Brain pericyte (primary cell): ENCODE measurements around the gene THEMIS.

Experiments used
- DNase-seq: peaks from one replicate; pipeline ENCODE4 v3.0.0-alpha.2; 2012; ENCODE audit warnings: low read depth, low spot score

THEMIS gene

GRCh38 chr6:127858727-127859391 lies 42.0 kb downstream of the THEMIS start:
- no peak for DNase-seq

DNA sequence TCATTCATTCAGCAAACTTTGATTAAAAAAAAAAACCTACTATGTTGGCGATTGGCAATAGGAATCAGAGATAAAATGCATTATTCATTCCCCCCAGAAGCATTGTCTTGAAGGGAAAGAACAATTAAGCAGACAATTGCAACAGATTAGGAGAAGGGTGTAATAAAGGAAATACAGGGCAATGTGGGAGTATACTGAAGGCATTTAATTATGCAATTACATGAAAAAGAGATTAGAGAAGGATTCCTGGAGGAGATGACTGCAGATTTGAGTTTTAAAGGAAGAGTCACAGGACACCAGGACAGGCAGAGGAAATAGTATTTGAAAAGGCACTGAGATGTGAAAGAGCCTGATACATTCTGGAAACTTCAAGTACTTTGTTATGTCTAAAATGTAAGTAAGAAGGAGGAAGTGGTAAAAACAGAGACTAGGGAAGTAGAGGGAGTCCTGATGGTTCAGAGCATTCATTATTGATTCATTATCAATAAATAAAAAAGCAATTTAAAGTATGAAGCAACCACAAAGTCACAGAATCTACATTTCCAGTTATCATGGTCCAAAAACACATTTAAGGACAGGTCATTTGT lies 43.7 kb downstream of the THEMIS start:
- no peak for DNase-seq

- no peak for DNase-seq
These were observed 45.2 kb downstream of the THEMIS start for GRCh38 chr6:127855542-127856159.

GRCh38 chr6:127854009-127854408 lies 46.8 kb downstream of the THEMIS start:
- no peak for DNase-seq

DNA sequence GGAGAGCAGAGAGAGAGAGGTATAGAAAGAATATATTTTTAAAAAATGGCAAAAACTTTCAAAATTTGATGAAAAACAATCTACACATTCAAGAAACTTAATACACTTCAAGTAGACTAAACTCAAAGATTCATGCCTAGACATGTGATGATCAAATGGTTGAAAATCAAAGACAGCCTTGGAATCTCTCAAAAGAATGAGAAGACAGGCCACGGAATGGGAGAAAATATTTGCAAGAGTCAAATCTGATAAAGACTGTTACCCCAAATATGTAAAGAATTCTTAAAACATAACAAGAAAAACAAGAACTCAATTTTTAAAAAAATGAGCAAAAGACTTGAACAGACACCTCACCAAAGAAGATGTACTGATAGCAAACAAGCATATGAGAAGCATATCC lies 49.7 kb downstream of the THEMIS start:
- DNase-seq, result no peak

GRCh38 chr6:127845242-127845641 lies 55.6 kb downstream of the THEMIS start:
- no peak for DNase-seq

GRCh38 chr6:127844529-127844928 lies 56.3 kb downstream of the THEMIS start:
- DNase-seq, result no peak

GRCh38 chr6:127843582-127843981 lies 57.3 kb downstream of the THEMIS start:
- no peak for DNase-seq

DNA sequence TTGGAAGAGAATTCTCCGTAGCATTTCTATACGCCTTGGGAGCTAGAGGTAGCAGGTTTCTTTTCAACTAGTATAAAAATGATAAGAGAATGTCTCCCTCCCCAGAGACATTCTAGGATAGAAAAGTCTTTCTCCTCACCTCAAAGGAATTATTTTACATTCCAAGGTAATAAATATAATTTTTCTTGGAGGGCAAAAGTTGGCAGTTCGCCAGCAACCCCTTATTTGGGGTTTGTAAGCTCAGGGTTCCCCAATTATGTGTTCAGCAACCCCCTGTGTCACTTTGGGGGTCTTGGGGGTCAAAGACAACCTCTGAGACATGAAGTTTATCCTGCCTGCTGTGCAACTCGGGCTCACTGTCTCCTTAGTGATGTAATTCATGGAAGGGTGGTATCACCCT lies 58.3 kb downstream of the THEMIS start:
- no peak for DNase-seq

DNA sequence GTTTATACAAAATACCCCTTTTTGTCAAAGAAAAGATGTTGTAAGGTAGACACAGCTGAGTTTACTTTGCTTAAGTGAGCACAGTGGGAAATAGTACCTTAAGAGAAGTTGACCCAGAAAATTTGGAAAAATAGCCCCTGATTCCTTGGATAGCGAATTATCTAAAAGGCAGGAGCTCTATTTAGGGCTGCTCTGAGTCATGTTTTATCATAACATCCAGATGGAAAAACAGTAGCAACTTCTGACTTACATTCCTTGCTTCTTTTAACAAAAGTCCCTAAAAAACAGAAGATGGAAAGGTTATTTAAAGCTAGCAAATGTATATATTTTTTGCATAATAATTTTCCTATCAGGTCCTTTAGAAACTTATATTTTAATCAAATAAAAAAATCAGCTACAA lies 59.0 kb downstream of the THEMIS start:
- no peak for DNase-seq

DNA sequence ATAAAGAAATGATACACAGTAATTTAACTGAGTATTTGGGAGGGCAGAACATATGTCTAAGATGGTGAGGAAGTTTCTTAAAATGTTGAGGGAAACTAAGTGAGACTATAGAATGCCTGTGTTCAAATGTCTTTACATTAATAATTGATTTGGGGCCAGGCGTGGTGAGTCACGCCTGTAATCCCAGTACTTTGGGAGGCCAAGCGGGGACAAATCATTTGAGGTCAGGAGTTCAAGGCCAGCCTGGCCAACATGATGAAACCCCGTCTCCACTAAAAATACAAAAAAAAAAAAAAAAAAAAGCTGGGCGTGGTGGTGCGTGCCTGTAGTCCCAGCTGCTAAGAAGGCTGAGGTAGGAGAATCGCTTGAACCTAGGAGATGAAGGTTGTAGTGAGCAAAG lies 66.7 kb downstream of the THEMIS start:
- no peak for DNase-seq

- no peak for DNase-seq
These were observed 67.5 kb downstream of the THEMIS start for GRCh38 chr6:127833336-127833735.

DNA sequence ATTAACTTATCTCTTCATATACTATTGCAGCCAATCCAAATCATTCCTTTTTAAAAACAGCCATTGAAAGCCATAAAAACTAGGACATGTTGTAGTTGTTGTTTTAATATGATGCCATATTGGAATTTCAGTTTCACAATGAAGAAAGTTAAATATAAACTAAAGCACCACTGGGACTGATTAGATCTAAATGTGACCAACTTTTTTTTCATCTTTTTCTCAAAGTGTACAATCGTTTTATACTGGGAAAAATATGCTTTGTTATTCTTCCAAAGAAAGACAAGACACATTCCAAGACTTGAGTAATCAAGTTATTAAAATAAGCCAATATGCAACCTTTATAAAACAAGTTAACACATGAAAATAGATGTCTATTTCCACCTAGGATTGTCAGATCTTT lies 68.5 kb downstream of the THEMIS start:
- DNase-seq, result no peak

GRCh38 chr6:127824061-127824460 lies 76.8 kb downstream of the THEMIS start:
- no peak for DNase-seq

DNA sequence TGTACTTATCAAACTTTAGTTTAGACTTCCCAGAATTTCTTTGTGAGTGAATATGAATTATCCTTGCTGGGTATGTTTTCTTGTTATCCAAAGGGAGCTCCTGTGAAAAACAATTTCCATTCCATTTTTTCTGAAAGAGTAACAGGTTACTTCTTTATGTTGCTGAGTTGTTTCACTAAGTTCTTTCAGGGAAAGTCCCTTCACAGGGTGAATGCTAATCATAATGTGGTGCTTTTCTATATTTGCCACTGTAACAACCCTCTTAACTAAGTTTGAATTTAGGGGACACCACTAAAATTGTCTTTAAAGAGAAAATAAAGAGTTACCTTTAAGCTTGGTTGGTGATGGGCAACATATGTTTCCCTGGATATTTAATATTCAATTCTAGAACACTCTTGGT lies 79.4 kb downstream of the THEMIS start:
- DNase-seq, result no peak

- no peak for DNase-seq
These were observed 82.7 kb downstream of the THEMIS start for GRCh38 chr6:127818149-127818548.

GRCh38 chr6:127816643-127817042 lies 84.2 kb downstream of the THEMIS start:
- no peak for DNase-seq

DNA sequence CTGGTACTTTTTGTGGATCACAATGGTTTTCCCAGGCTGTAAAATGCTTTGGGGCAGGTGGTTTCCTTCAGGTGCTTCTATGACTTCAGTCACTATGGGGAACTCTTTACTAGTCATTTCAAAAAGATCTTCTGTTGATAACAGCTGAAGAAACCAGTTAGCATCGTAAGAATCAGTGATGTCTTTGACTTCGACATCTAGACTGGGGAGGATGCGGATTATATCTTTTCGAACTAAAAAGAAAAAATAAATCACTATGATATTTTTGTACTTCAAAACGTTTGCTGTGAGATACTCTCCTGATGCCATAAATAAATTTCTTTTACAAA lies 87.2 kb downstream of the THEMIS start:
- no peak for DNase-seq

- DNase-seq, result no peak
These were observed 87.7 kb downstream of the THEMIS start for GRCh38 chr6:127812985-127813698.

DNA sequence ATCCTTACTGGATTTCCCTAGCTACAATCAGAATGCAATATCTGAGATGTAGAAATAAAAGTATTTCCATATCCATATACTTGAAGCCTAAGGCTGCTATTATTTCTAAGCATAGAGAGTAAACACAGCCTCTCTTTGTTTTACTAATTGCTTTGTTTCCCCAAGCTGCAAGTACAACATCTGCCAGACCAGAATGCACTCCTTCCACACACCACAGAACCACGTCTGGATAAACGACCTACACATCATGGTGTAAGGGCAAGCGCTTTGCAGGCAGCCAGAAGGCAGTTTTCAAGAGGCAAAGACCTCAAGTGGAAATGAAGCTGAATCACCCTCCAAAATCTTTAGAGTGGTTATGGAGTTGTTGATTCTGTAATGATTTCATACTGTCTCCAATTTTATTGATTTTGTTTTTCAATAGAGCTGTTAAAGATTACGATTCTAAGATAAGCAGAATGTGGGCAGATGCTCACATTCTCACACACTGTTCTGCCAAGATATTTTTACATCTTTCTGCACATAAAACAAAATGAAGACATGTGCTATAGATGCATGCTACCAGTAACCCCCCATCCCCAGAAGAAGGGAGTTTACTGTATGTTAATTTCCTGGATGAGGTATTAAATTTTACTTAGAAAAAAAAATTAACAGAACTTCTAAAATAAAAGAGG lies 88.8 kb downstream of the THEMIS start:
- no peak for DNase-seq

- no peak for DNase-seq
These were observed 92.9 kb downstream of the THEMIS start for GRCh38 chr6:127807806-127808517.

DNA sequence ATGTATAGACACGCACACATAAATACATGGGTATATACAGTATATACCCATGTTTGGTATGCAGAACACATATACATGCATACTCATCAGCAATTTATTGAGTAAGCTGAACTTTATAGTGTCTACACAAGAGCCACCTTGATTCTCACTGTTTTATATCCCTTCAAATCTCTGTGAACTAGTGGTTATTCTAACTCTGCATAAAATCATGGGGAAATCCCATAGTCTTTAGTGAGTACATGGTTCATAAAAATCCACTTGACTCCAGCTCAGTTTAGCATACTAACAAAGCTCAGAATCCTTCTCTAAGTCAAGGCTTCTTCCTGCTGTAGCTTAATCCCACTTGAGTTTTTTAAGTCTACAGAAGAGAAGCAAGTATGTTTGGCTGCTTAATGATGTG lies 104.1 kb downstream of the THEMIS start:
- no peak for DNase-seq
